GM12878 (cell line): ENCODE measurements around the gene MTRR. TPM values are rescaled to one million over a fixed set of nuclear protein-coding genes. Genes with fewer than 3 reads are reported as not detected.

Experiments
- BRCA1 ChIP-seq: IDR thresholded peaks from 2 replicates; pipeline ENCODE4 v1.6.1; 2011; ENCODE audit warnings: low read depth, low read length, improper control_type of control experiment
- CUX1 ChIP-seq: IDR thresholded peaks from 2 replicates; pipeline ENCODE4 v1.6.1; 2012; ENCODE audit warnings: improper control_type of control experiment, low read depth, low read length; ENCODE audit not compliant: insufficient replicate concordance
- EP300 ChIP-seq, 2 experiments: fragments of 150-350 bp in 1 of 2; IDR thresholded peaks; 2 replicates each; pipeline ENCODE4 v1.6.1; 2011 to 2012; ENCODE audit warnings: low read depth in 2 of 2, low read length in 2 of 2, borderline replicate concordance in 1 of 2, improper control_type of control experiment in 1 of 2, inconsistent platforms in 1 of 2; ENCODE audit not compliant: control insufficient read depth in 1 of 2
- FOXM1 ChIP-seq: IDR thresholded peaks from 2 replicates; pipeline ENCODE4 v1.6.1; 2012; ENCODE audit warnings: low read depth, mild to moderate bottlenecking, inconsistent platforms, low read length, moderate library complexity
- NFXL1 ChIP-seq: fragments of 450-650 bp; IDR thresholded peaks from 2 replicates; pipeline ENCODE4 v1.6.1; 2017; ENCODE audit warnings: antibody characterized with exemption, mild to moderate bottlenecking, borderline replicate concordance
- polyA plus RNA-seq, 11 experiments: library from polyadenylated mRNA; depleted of rRNA in 4 of 11; unstranded in 6 of 11; stranded (reverse) in 5 of 11; fragments of >200 nt; fragmentation: Nextera tagmentation in 4 of 11; fragmentation: Illumina TruSeq in 1 of 11; extraction: Ambion mirVana in 4 of 11; extraction: Trizol in 1 of 11; gene quantifications; 1 replicate in 1 of 11; 2 replicates in 10 of 11; pipeline versions ENCODE4 v1.2.1 to v1.2.3, GENCODE V29; 2011 to 2016; ENCODE audit warnings: inconsistent platforms in 2 of 11, missing spikeins in 2 of 11, low read depth in 1 of 11
- total RNA-seq, 4 experiments: library from RNA; depleted of rRNA in 3 of 4; stranded (reverse); fragments of >200 nt in 3 of 4; fragmentation: Illumina TruSeq in 1 of 4; extraction: Trizol in 1 of 4; gene quantifications; 2 replicates each; pipeline versions ENCODE4 v1.2.1 to v1.2.3, GENCODE V29; 2013 to 2021

MTRR gene
- total and polyA plus RNA-seq, 10 of the 15 experiments (the other 5 are each of a cell fraction or from before 2014, with no cell fraction given): 13.8 to 76.9 (median 38.0) TPM

GRCh38 chr5:7869474-7870136 lies 657 bp downstream of the MTRR start (continued):
- TF ChIP-seq FOXM1: no peak
- no peak for TF ChIP-seq NFXL1
- TF ChIP-seq EP300 (IDR thresholded peaks at IDR 0.05; ENCODE audit: borderline replicate concordance in 1 of 2, control insufficient read depth in 1 of 2, low read depth in 2 of 2, low read length in 2 of 2): no peak
- no peak for TF ChIP-seq BRCA1
- no peak for TF ChIP-seq CUX1
- TF ChIP-seq, all 136 proteins: peak for 6
